Uterus (tissue), 2 donors: ENCODE measurements around the gene KCNH3.

ENCODE experiments used
- CTCF ChIP-seq, 4 experiments: fragments of 200-600 bp in 2 of 4; fragments of 450-650 bp in 2 of 4; sonication (generic) in 2 of 4; IDR thresholded peaks; one replicate each; pipeline ENCODE4 v1.5.1; 2016 to 2019; ENCODE audit warnings: antibody characterized with exemption in 4 of 4, mild to moderate bottlenecking in 2 of 4, moderate library complexity in 1 of 4
- POLR2A ChIP-seq, 2 donors: fragments of 450-650 bp; IDR thresholded peaks; one replicate each; pipeline ENCODE4 v1.6.1; 2016; ENCODE audit warnings: antibody characterized with exemption in 2 of 2, mild to moderate bottlenecking in 1 of 2, moderate library complexity in 1 of 2

DNA sequence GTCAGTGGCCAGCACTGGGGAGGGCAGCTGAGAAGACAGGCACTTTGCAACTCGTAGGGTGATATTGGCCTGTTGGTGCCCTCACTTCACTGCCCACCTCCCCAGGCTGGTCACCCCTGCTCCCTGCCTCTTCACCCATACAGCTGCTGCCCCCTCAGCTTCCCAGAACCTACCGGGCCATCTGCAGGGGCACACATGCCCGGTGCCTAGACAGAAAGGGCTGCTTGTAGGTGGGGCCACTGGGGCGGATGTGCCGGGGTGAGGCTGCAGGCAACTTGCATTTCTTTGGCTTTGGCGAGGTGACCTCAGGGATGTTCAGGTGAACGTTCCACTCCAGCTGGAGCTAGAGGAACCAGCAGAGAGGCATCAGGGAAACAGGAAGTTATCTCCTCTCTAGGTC, 49.5 kb downstream of the KCNH3 start:
- no peak for TF ChIP-seq CTCF (IDR thresholded peaks at IDR 0.05)
- TF ChIP-seq POLR2A (IDR thresholded peaks at IDR 0.05) = no peak
